ENCODE measurements around the gene CDH26.

DNA sequence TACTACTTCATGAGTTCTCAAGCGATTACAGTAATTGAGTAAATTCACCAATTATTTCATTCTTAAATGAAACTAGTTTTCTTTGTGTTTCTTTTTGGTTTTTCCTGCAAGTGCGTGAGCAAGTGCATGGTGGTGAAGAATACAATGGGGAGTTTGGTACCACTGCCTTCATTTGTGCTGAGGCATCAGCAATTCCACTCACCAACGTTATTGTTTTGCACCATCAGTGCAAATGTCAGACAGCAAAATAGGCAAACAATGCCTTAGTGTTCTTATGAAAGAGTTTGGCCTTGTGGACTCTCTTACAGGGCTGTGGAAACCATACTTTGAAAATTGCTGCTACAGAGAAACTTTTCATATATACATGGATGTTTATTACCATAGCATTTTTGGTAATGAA, 8.2 kb downstream of the CDH26 start:
- TF ChIP-seq POLR2A (IDR thresholded peaks at IDR 0.05; ENCODE audit: low read length) (no peak), GATA1 (IDR thresholded peaks at IDR 0.05; ENCODE audit: low read depth, low read length) (no peak)

Data from erythroblast (primary cell).